ENCODE results near the gene DENND2C.
"Not testable (repeated sequence)": the region's sequence is repeated elsewhere in the genome, so short reads cannot be mapped to it uniquely, and the experiment has no call there.

DENND2C gene

GRCh38 chr1:114594046-114594445 is 75.8 kb downstream of the DENND2C start:
- Mint-ChIP-seq H3K4me3 (no peak overlapping the region), H3K27ac (no peak overlapping the region), H3K4me1 (ENCODE audit: low read depth) (no peaks in the 10 kb centered on the region), H3K36me3 (ENCODE audit: low read depth) (no peaks in the 10 kb centered on the region), H3K27me3 (peaks cover 17% of the 10 kb centered on the region), H3K9me3 (no peaks in the 10 kb centered on the region)

DNA sequence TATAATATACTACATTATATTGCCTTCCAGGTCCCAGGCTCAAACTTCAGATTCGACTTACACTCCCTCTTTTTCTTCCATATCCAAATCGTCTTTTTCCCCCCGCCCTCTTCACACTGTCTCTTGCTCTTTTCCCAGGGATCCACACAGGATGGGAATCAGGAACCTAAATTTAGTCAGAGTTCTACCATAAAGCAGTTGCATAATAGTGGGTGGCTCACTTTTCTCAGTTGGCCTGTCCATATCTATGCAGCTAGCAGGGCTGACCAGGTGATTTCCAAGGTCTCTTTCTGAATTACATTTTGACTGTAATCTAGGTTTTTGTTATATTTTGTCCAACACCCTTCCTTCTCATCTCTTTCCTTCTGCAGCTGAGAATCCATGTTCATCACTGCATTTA is 80.7 kb downstream of the DENND2C start:
- Mint-ChIP-seq H3K36me3 (ENCODE audit: low read depth) (no peaks in the 10 kb centered on the region), H3K9me3 (no peaks in the 10 kb centered on the region)

DNA sequence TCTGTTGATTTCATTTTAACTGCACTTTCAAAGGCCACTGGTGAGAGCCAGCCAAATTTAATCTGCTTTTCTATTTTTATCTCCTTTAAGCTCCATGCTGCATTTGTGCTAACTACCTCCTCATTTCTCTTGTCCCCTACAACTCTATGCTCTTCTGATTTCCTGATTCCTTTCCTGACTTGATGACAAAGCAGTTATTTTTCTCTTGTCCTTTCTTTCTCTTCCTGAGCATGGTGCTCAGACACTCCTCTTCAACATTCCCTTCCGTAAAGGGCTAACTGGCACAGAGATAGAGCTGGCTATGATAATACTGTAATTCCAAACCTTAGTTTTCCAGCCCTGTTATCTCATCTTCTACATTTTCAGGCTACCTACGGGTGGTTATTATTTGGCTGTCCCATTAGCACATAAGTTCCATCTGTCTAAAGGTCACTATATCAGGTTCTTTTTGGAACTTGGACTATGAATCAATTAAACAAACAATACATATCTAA is 81.6 kb downstream of the DENND2C start:
- peaks cover 16% of the 10 kb centered on the region for H3K27me3 Mint-ChIP-seq
- H3K4me1 Mint-ChIP-seq (ENCODE audit: low read depth): no peaks in the 10 kb centered on the region
- no peak overlapping the region for H3K27ac Mint-ChIP-seq
- H3K4me3 Mint-ChIP-seq: no peak overlapping the region
- no peaks in the 10 kb centered on the region for H3K36me3 Mint-ChIP-seq (ENCODE audit: low read depth)
- H3K9me3 Mint-ChIP-seq: no peaks in the 10 kb centered on the region

More for the DNA sequence above, 80.7 kb downstream of the DENND2C start:
- H3K4me1 Mint-ChIP-seq (ENCODE audit: low read depth): no peaks in the 10 kb centered on the region
- no peak overlapping the region for H3K27ac Mint-ChIP-seq
- H3K4me3 Mint-ChIP-seq: no peak overlapping the region
- H3K27me3 Mint-ChIP-seq: peaks cover 21% of the 10 kb centered on the region

- Mint-ChIP-seq H3K4me3 (no peak overlapping the region), H3K9me3 (no peaks in the 10 kb centered on the region), H3K4me1 (ENCODE audit: low read depth) (peaks cover 2% of the 10 kb centered on the region), H3K27ac (no peak overlapping the region), H3K36me3 (ENCODE audit: low read depth) (no peaks in the 10 kb centered on the region), H3K27me3 (peaks cover 12% of the 10 kb centered on the region)
These were observed 82.5 kb downstream of the DENND2C start for GRCh38 chr1:114587203-114587991.

- peaks cover 10% of the 10 kb centered on the region for H3K4me1 Mint-ChIP-seq (ENCODE audit: low read depth)
- no peaks in the 10 kb centered on the region for H3K36me3 Mint-ChIP-seq (ENCODE audit: low read depth)
- H3K27ac Mint-ChIP-seq: no peak overlapping the region
- H3K4me3 Mint-ChIP-seq: no peak overlapping the region
- H3K27me3 Mint-ChIP-seq: peaks cover 12% of the 10 kb centered on the region
- H3K9me3 Mint-ChIP-seq: no peaks in the 10 kb centered on the region
These were observed 83.3 kb downstream of the DENND2C start for GRCh38 chr1:114586513-114587047.

- no peak overlapping the region for H3K4me3 Mint-ChIP-seq
- no peaks in the 10 kb centered on the region for H3K36me3 Mint-ChIP-seq (ENCODE audit: low read depth)
- peaks cover 9% of the 10 kb centered on the region for H3K27me3 Mint-ChIP-seq
- H3K27ac Mint-ChIP-seq: no peak overlapping the region
- peaks cover 14% of the 10 kb centered on the region for H3K4me1 Mint-ChIP-seq (ENCODE audit: low read depth)
- H3K9me3 Mint-ChIP-seq: no peaks in the 10 kb centered on the region
These were observed 84.6 kb downstream of the DENND2C start for GRCh38 chr1:114585231-114585630.

- Mint-ChIP-seq H3K36me3 (ENCODE audit: low read depth) (peaks cover 23% of the 10 kb centered on the region), H3K4me1 (ENCODE audit: low read depth) (peaks cover 33% of the 10 kb centered on the region), H3K27ac (peak within 1 kb of the TSS; percentile 97), H3K27me3 (no peaks in the 10 kb centered on the region), H3K4me3 (peak within 1 kb of the TSS; percentile 97), H3K9me3 (no peaks in the 10 kb centered on the region)
These were observed 88.2 kb downstream of the DENND2C start, which contains the start of gene BCAS2 for GRCh38 chr1:114581335-114582287. Gene BCAS2, minus strand, starts transcription at chr1:114581615. Its CDS starts 24 bp downstream, at chr1:114581591.

DNA sequence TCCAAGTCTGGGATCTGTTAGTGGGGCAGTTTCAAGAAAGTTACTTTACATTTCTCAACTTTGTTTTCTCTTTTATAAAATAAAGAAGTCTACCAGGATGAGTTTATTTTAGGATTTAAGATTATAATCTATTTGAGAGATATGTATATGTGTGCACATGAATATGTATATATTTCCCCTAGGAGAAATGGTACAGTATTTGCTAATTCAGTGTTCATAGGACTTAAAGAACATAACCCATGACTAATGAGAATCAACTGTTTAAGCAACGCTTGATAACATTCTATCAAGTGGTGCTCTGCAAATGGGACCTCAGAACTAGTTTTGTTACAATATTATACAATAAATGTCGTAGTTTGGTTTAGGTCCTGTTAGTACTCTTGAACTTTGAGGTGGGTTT is 95.5 kb downstream of the DENND2C start:
- H3K27me3 Mint-ChIP-seq: no peaks in the 10 kb centered on the region
- H3K4me1 Mint-ChIP-seq (ENCODE audit: low read depth): peaks cover 18% of the 10 kb centered on the region
- no peak overlapping the region for H3K27ac Mint-ChIP-seq
- H3K9me3 Mint-ChIP-seq: no peaks in the 10 kb centered on the region
- no peak overlapping the region for H3K4me3 Mint-ChIP-seq
- peaks cover 75% of the 10 kb centered on the region for H3K36me3 Mint-ChIP-seq (ENCODE audit: low read depth)

DNA sequence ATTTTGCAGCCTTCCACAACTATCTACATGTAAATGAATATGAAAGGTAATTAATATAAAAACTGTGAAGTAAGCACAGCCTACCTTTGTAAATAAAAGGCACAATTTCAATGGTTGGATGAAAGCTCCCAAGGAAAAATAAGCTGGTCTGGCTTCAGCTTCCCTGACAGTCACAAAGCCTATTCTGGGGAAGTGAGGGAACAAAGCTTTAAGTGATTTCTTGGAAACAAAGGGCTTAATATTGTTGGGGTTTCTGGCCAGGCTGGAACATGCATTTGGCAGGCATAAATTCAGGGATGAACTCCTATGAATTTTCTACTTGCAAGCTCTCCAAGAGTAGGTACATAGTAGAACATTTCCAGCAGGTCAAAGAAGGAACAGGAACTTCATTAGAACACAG is 105.7 kb downstream of the DENND2C start:
- Mint-ChIP-seq H3K9me3 (peaks cover 9% of the 10 kb centered on the region), H3K27ac (no peak overlapping the region), H3K36me3 (ENCODE audit: low read depth) (peaks cover 42% of the 10 kb centered on the region), H3K27me3 (no peaks in the 10 kb centered on the region), H3K4me3 (no peak overlapping the region), H3K4me1 (ENCODE audit: low read depth) (peaks cover 3% of the 10 kb centered on the region)

DNA sequence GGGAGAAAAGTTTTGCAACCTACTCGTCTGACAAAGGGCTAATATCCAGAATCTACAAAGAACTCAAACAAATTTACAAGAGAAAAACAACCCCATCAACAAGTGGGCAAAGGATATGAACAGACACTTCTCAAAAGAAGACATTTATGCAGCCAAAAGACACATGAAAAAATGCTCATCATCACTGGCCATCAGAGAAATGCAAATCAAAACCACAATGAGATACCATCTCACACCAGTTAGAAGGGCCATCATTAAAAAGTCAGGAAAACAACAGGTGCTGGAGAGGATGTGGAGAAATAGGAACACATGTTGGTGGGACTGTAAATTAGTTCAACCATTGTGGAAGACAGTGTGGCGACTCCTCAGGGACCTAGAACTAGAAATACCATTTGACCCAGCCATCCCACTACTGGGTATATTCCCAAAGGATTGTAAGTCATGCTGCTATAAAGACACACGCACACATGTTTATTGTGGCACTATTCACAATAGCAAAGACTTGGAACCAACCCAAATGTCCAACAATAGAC is 106.8 kb downstream of the DENND2C start:
- H3K4me3 Mint-ChIP-seq; H3K9me3 Mint-ChIP-seq; H3K4me1 Mint-ChIP-seq (ENCODE audit: low read depth); H3K27me3 Mint-ChIP-seq; H3K27ac Mint-ChIP-seq: not testable (repeated sequence)
- H3K36me3 Mint-ChIP-seq (ENCODE audit: low read depth): peaks cover 35% of the 10 kb centered on the region

DNA sequence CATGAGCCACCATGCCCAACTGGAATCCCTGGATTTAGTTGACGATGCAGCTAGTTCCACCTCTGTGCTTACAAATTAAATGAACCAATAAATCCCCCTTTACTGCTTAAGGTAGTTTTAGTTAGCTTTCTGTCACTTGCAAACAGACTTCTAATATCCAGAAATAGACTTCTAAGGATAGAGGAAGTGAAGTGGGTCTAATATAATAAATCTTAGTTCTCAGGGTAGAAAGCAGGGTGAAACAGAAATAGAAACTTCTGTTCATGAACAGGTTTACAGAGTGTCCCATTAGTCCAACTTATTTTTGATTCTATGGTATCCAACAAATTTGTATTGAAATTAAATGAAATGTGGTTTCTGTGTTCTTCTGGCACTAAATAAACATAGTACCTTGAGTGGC is 108.5 kb downstream of the DENND2C start:
- Mint-ChIP-seq H3K9me3 (peaks cover 9% of the 10 kb centered on the region), H3K27ac (no peak overlapping the region), H3K4me3 (no peak overlapping the region), H3K4me1 (ENCODE audit: low read depth) (peaks cover 7% of the 10 kb centered on the region), H3K36me3 (ENCODE audit: low read depth) (peaks cover 19% of the 10 kb centered on the region), H3K27me3 (no peaks in the 10 kb centered on the region)

DNA sequence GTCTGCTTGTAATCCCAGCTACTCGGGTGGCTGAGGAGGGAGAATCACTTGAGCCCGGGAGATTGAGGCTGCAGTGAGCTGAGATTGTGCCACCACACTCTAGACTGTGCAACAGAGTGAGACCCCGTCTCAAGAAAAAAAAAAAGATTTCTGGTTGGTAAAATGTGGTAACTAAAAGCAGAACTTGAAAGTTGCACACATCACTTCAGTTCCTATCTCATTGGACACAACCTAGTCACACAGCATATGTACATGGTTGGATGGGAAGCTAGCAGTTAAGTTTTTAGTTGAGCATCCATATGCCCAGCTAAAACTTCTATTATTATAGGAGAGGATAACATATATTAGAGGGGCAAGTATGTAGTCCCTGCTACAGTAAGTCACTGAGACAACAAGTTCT is 110.5 kb downstream of the DENND2C start:
- Mint-ChIP-seq H3K4me1 (ENCODE audit: low read depth) (peaks cover 7% of the 10 kb centered on the region), H3K4me3 (no peak overlapping the region), H3K9me3 (no peaks in the 10 kb centered on the region), H3K27ac (no peak overlapping the region), H3K36me3 (ENCODE audit: low read depth) (no peaks in the 10 kb centered on the region), H3K27me3 (no peaks in the 10 kb centered on the region)

GRCh38 chr1:114558544-114558943 is 111.3 kb downstream of the DENND2C start:
- H3K27ac Mint-ChIP-seq: no peak overlapping the region
- no peaks in the 10 kb centered on the region for H3K9me3 Mint-ChIP-seq
- H3K4me3 Mint-ChIP-seq: no peak overlapping the region
- no peaks in the 10 kb centered on the region for H3K36me3 Mint-ChIP-seq (ENCODE audit: low read depth)
- peaks cover 7% of the 10 kb centered on the region for H3K4me1 Mint-ChIP-seq (ENCODE audit: low read depth)
- no peaks in the 10 kb centered on the region for H3K27me3 Mint-ChIP-seq

DNA sequence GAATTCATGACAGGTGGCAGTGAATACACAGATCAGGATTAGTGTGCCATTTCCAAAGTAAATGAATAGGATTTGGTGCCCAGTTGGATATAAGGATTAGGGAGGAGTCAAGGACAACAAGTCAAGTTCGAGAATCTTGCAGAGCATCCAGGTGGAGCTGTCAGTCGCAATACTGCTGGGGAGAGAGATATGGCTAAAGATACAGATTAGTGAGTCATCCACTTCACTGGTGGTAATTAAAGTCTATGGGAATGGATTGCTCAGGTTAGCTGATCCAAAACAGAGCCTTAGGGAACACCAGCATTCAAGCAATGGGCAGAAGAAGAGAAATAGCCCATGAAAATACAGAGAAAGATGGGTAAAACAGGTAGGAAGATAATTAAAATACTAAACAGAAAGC is 115.3 kb downstream of the DENND2C start:
- peaks cover 4% of the 10 kb centered on the region for H3K27me3 Mint-ChIP-seq
- H3K36me3 Mint-ChIP-seq (ENCODE audit: low read depth): no peaks in the 10 kb centered on the region
- no peak overlapping the region for H3K4me3 Mint-ChIP-seq
- H3K9me3 Mint-ChIP-seq: no peaks in the 10 kb centered on the region
- H3K27ac Mint-ChIP-seq: no peak overlapping the region
- peaks cover 7% of the 10 kb centered on the region for H3K4me1 Mint-ChIP-seq (ENCODE audit: low read depth)
